ENCODE data around the gene SCGB1D1.
A peak's percentile ranks its signal among the peaks of the same experiment; 100 is the strongest.

The SCGB1D1 gene

DNA sequence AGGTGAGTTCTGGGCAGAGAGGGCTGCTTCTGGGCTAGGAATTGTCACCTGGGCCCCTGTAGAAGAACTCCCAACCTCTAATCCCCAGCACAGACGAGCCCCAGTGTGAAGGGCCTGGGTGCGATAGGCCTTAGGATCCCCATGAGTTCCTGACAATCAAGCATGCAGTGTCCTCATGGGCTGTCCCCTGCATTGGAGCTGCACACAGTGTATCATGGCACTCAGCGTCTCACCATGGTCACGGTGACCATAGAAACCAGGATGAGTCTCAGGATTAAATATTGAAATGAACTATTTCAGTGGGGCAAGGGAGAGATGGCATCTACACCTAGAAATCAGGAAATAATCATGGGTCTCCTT, 18.7 kb downstream of the SCGB1D1 start:
- Histone ChIP-seq H3K27me3 (ENCODE audit: control insufficient read depth, insufficient read depth, low read length) (no peaks in the 10 kb centered on the region), H2AFZ (no peak overlapping the region), H3K27ac (no peak overlapping the region), H3K4me1 (peaks cover 3% of the 10 kb centered on the region), H3K79me2 (no peaks in the 10 kb centered on the region), H3K4me3 (ENCODE audit: low read depth, low read length) (no peak overlapping the region), H3K36me3 (ENCODE audit: control insufficient read depth, insufficient read depth, low read length) (no peaks in the 10 kb centered on the region), H3K4me2 (ENCODE audit: low read length) (no peak overlapping the region), H3K9me3 (ENCODE audit: control insufficient read depth, low read length) (no peaks in the 10 kb centered on the region), H3K9ac (no peak overlapping the region)
- TF ChIP-seq, protein P1, sequence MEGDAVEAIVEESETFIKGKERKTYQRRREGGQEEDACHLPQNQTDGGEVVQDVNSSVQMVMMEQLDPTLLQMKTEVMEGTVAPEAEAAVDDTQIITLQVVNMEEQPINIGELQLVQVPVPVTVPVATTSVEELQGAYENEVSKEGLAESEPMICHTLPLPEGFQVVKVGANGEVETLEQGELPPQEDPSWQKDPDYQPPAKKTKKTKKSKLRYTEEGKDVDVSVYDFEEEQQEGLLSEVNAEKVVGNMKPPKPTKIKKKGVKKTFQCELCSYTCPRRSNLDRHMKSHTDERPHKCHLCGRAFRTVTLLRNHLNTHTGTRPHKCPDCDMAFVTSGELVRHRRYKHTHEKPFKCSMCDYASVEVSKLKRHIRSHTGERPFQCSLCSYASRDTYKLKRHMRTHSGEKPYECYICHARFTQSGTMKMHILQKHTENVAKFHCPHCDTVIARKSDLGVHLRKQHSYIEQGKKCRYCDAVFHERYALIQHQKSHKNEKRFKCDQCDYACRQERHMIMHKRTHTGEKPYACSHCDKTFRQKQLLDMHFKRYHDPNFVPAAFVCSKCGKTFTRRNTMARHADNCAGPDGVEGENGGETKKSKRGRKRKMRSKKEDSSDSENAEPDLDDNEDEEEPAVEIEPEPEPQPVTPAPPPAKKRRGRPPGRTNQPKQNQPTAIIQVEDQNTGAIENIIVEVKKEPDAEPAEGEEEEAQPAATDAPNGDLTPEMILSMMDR (IDR thresholded peaks at IDR 0.05), result no peak

DNA sequence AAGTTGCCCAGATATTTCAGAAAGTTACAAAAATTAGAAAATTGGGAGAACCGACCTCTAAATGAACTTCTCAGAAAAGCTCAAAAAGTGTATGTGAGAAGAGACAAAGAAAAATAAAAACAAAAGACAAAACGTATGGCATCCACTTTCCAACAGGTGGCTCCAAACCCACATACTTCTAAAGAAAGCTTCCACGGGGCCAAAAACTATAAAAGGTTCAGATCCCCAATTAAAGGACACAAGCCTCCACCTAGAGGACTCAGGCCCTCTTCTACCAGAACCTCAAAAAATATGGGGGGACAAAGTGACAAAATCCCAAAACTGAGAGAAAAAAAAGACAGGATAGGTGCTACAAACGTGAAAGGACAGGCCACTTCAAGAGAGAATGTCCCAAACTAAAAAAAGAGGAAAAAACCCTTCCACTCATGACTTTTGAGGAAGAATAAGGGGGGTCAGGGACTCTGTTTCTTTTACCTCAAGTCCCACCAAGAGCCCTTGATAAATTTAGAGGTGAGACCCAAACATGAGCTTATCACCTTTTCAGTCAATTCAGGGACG, 27.3 kb downstream of the SCGB1D1 start:
- Histone ChIP-seq H2AFZ (no peak overlapping the region), H3K27ac (no peak overlapping the region), H3K9ac (no peak overlapping the region), H3K4me1 (no peaks in the 10 kb centered on the region), H3K27me3 (ENCODE audit: control insufficient read depth, insufficient read depth, low read length) (no peaks in the 10 kb centered on the region), H3K36me3 (ENCODE audit: control insufficient read depth, insufficient read depth, low read length) (no peaks in the 10 kb centered on the region), H3K4me2 (ENCODE audit: low read length) (no peak overlapping the region), H3K9me3 (ENCODE audit: control insufficient read depth, low read length) (no peaks in the 10 kb centered on the region), H3K4me3 (ENCODE audit: low read depth, low read length) (no peak overlapping the region), H3K79me2 (no peaks in the 10 kb centered on the region)
- TF ChIP-seq, protein P1 (IDR thresholded peaks at IDR 0.05), result no peak

DNA sequence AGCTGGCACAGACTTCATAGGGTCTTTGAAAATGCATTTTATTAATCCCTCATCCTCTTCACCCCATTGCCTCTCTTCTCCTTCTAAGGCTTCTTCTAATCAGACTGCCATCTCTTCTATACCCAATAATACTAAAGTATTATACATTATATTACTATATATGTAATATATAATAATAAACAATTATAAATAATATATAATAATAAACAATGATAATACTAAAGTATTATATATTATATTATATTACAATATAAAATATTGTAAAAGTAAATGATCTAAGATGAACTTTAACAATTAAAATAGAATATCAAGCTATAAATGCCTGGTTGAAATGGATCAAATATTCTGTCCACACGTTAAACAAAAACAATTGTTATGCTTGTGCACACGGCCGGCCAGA, 31.5 kb downstream of the SCGB1D1 start:
- H3K36me3 ChIP-seq (ENCODE audit: control insufficient read depth, insufficient read depth, low read length), result no peaks in the 10 kb centered on the region
- no peak overlapping the region for H3K27ac ChIP-seq
- TF ChIP-seq, protein P1 (IDR thresholded peaks at IDR 0.05), result no peak
- no peak overlapping the region for H3K9ac ChIP-seq
- H3K27me3 ChIP-seq (ENCODE audit: control insufficient read depth, insufficient read depth, low read length), result no peaks in the 10 kb centered on the region
- H3K4me1 ChIP-seq, result no peaks in the 10 kb centered on the region
- H3K4me2 ChIP-seq (ENCODE audit: low read length), result no peak overlapping the region
- no peak overlapping the region for H3K4me3 ChIP-seq (ENCODE audit: low read depth, low read length)
- H2AFZ ChIP-seq, result no peak overlapping the region
- H3K9me3 ChIP-seq (ENCODE audit: control insufficient read depth, low read length), result no peaks in the 10 kb centered on the region
- H3K79me2 ChIP-seq, result no peaks in the 10 kb centered on the region

DNA sequence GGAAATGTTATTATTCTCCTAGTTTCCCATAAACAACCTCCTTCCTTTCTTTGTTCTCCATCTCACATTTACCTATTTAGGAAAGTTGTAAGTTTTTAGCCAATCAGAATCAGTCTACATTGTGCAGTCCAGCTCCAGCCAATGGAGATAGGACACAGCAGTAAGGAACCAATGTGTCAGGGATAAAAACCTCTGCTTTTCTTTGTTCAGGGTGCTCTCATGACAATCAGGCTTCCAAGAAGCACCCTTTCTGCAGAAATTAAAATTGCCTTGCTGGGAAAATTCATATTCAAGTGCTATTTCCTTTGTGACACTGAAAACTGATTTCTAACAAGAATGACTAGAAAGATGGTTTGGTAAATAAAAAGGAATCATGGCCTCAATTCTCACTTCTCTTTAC, 33.1 kb downstream of the SCGB1D1 start:
- H3K36me3 ChIP-seq (ENCODE audit: control insufficient read depth, insufficient read depth, low read length), result no peaks in the 10 kb centered on the region
- H2AFZ ChIP-seq, result no peak overlapping the region
- no peak overlapping the region for H3K9ac ChIP-seq

DNA sequence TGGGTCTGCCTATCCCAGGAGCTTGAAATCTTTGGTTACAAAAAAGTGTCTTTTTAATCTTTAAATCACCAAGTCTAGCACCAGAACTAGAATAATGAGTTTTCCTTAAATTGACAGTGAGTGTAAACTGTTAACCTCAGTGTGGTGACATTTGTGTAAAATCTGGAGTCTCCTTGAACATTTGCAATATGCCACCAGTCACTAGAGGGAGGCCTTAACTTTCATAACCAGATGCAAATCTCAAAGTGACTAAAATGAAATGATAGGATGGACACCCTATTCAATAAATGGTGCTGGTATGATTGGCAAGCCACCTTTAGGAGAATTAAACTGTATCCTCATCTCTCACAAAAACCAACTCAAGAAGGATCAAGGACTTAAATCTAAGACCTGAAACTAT, 43.7 kb downstream of the SCGB1D1 start:
- Histone ChIP-seq H3K4me1 (no peaks in the 10 kb centered on the region), H3K9ac (no peak overlapping the region), H3K9me3 (ENCODE audit: control insufficient read depth, low read length) (no peaks in the 10 kb centered on the region), H3K4me3 (ENCODE audit: low read depth, low read length) (no peak overlapping the region), H2AFZ (no peak overlapping the region), H3K4me2 (ENCODE audit: low read length) (no peak overlapping the region), H3K27ac (no peak overlapping the region), H3K27me3 (ENCODE audit: control insufficient read depth, insufficient read depth, low read length) (no peaks in the 10 kb centered on the region), H3K79me2 (no peaks in the 10 kb centered on the region), H3K36me3 (ENCODE audit: control insufficient read depth, insufficient read depth, low read length) (no peaks in the 10 kb centered on the region)
- TF ChIP-seq, protein P1 (IDR thresholded peaks at IDR 0.05), result peak; percentile 24

More for the DNA sequence above, 33.1 kb downstream of the SCGB1D1 start:
- Histone ChIP-seq H3K4me2 (ENCODE audit: low read length) (no peak overlapping the region), H3K4me3 (ENCODE audit: low read depth, low read length) (no peak overlapping the region), H3K9me3 (ENCODE audit: control insufficient read depth, low read length) (no peaks in the 10 kb centered on the region), H3K4me1 (no peaks in the 10 kb centered on the region), H3K79me2 (no peaks in the 10 kb centered on the region), H3K27ac (no peak overlapping the region), H3K27me3 (ENCODE audit: control insufficient read depth, insufficient read depth, low read length) (no peaks in the 10 kb centered on the region)
- TF ChIP-seq, protein P1 (IDR thresholded peaks at IDR 0.05), result no peak

All from parathyroid adenoma (tissue), 2 donors.